ENCODE measurements around the gene RHOT2.
A peak's percentile ranks its signal among the peaks of the same experiment; 100 is the strongest.

Gene RHOT2

GRCh38 chr16:647173-647902, 20.6 kb upstream of the RHOT2 start:
- ATAC-seq (replicated peaks) (no peak), DNase-seq (no peak)
- Mint-ChIP-seq H3K36me3 (ENCODE audit: insufficient read depth) (peaks cover 9% of the 10 kb centered on the region), H3K4me3 (no peak overlapping the region), H3K9me3 (no peaks in the 10 kb centered on the region), H3K27me3 (no peaks in the 10 kb centered on the region), H3K4me1 (ENCODE audit: low read depth in 2 of 2) (peaks cover 0 to 5% of the 10 kb centered on the region in 2 donors), H3K27ac (peak overlapping the region in 1 of 2 donors; percentile 20)

- H3K4me1 Mint-ChIP-seq (ENCODE audit: low read depth in 2 of 2): peaks cover 0 to 3% of the 10 kb centered on the region in 2 donors
- H3K36me3 Mint-ChIP-seq (ENCODE audit: insufficient read depth): peaks cover 9% of the 10 kb centered on the region
- no peaks in the 10 kb centered on the region for H3K9me3 Mint-ChIP-seq
- DNase-seq (no peak), ATAC-seq (replicated peaks) (no peak)
- H3K27me3 Mint-ChIP-seq: no peaks in the 10 kb centered on the region
- H3K27ac Mint-ChIP-seq: peak overlapping the region; percentile 41 to 80
- H3K4me3 Mint-ChIP-seq: peak overlapping the region; percentile 63 to 74
Measured at GRCh38 chr16:648071-648780, 19.7 kb upstream of the RHOT2 start.

DNA sequence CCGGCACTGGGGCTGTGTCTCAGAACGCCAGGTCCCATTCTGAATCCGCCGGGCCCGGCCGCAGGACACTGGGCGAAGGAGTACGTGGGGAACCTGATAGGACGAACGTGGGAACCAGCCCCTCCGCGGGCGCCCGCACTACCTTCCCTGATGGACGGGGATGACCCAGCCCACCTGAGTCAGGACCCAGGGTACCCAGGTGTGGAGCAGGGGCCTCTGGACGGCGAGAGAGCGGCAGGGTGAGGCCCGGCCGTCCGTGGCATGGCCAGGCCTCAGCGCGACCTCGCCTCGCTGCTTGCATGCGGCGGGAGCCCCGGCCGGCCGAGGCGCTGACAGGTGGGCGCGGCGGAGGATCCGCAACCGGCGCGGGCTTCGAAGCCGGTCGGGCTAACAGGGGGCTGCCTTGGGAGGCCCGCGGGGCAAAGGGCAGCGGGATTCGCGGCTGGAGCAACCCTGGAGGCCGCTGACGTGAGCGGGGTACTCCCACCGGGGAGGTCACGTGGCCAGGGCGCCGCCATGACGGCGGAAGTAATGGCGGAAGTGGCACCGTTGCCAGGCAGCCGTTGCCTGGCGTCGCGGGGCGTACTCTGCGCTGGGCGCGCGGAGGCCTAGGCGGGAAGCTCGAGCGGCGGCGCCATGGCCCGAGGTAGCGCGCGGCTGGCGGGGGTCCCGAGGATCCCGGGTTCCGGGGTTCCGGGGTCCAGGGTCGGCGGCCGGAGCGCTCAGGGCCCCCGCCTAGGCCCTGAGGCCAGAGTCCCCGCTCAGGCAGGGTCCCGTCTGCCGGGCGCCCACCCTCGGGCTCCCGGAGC, 18.9 kb upstream of the RHOT2 start, which contains the start of gene WDR90:
Gene WDR90, plus strand, starts transcription at position 585 of the 809 bp plus-strand sequence. Its CDS starts 52 bp downstream, at position 637.
- ATAC-seq (replicated peaks) (peak; percentile 98), DNase-seq (peak; percentile 88 to 90 (median 90))
- H3K9me3 Mint-ChIP-seq: no peaks in the 10 kb centered on the region
- H3K36me3 Mint-ChIP-seq (ENCODE audit: insufficient read depth): peaks cover 6% of the 10 kb centered on the region
- no peaks in the 10 kb centered on the region for H3K27me3 Mint-ChIP-seq
- H3K4me1 Mint-ChIP-seq (ENCODE audit: low read depth in 2 of 2): peaks cover 0 to 2% of the 10 kb centered on the region in 2 donors
- H3K4me3 Mint-ChIP-seq: peak within 1 kb of the TSS; percentile 63 to 74
- peak within 1 kb of the TSS; percentile 41 to 80 for H3K27ac Mint-ChIP-seq

DNA sequence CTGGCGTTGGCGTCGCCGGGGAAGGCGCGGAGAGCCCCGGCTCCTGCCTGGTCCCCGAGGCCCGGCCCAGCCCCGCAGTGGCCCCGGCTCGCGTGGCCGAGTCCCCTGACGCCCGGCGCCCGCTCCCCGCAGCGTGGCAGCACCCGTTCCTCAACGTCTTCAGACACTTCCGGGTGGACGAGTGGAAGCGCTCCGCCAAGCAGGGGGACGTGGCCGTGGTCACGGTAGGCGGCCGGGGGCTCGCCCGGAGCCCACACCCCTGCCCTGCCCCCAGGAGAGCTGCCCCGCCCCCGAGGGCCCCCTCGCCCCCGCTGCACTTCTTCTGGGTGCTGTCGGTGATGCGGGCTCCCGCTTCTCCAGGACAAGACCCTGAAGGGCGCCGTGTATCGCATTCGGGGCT, 18.3 kb upstream of the RHOT2 start:
- DNase-seq (no peak), ATAC-seq (replicated peaks) (peak; percentile 9)
- no peaks in the 10 kb centered on the region for H3K4me1 Mint-ChIP-seq (ENCODE audit: low read depth in 2 of 2)
- H3K9me3 Mint-ChIP-seq: no peaks in the 10 kb centered on the region
- no peak overlapping the region for H3K27ac Mint-ChIP-seq
- peak overlapping the region; percentile 60 to 70 for H3K4me3 Mint-ChIP-seq
- no peaks in the 10 kb centered on the region for H3K27me3 Mint-ChIP-seq
- peaks cover 6% of the 10 kb centered on the region for H3K36me3 Mint-ChIP-seq (ENCODE audit: insufficient read depth)

GRCh38 chr16:651844-652243, 16.1 kb upstream of the RHOT2 start:
- H3K4me3 Mint-ChIP-seq: peak overlapping the region; percentile 21 to 33

DNA sequence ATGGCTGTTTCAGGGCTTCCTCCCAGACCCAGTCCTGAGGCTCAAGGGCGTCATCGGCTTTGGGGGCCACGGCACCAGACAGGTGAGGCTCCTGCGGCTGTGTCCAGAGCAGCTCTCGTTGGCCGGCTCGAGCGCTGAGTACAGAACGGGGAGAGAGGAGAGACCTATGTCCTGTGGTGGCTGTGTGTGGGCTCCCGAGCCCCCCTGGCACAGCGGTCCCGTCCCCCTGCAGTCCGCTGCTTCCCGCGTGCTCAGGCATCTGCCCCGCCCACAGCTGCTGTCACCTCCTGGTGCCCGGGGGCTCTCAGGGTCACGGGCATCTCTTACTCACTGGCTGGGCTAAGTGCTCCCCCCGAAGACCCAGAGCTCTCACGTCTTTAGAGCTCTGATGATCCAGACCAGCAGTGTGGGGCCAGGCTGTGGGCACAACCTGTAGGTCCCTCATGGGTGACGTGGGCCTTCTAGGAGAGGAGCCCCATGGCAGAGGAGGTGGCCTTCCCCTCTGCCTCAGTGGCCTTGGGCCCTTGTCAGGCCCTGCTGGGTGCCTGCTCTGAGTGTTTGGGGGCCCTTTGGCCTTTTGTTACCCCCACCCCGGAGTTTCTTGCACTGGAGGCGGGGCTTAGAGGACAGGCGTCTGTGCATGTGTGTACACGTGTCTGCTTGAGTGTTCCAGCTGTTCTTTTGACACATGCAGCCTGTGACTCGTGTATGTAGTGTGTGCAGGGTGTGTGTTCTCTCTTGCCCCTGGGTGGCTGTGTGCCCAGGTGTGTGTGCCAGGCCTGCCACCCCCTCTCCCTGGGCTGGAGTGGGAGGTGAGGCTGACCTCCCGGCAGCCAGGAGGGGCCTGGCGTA, 15.3 kb upstream of the RHOT2 start:
- ATAC-seq (replicated peaks) (no peak), DNase-seq (no peak)
- no peak overlapping the region for H3K4me3 Mint-ChIP-seq
- H3K27ac Mint-ChIP-seq: no peak overlapping the region
- no peaks in the 10 kb centered on the region for H3K9me3 Mint-ChIP-seq
- H3K27me3 Mint-ChIP-seq: no peaks in the 10 kb centered on the region
- H3K4me1 Mint-ChIP-seq (ENCODE audit: low read depth in 2 of 2): no peaks in the 10 kb centered on the region
- peaks cover 6% of the 10 kb centered on the region for H3K36me3 Mint-ChIP-seq (ENCODE audit: insufficient read depth)

More at GRCh38 chr16:651844-652243, 16.1 kb upstream of the RHOT2 start:
- no peaks in the 10 kb centered on the region for H3K27me3 Mint-ChIP-seq
- H3K36me3 Mint-ChIP-seq (ENCODE audit: insufficient read depth): peaks cover 6% of the 10 kb centered on the region
- H3K27ac Mint-ChIP-seq: no peak overlapping the region
- H3K4me1 Mint-ChIP-seq (ENCODE audit: low read depth in 2 of 2): no peaks in the 10 kb centered on the region
- H3K9me3 Mint-ChIP-seq: no peaks in the 10 kb centered on the region
- ATAC-seq (replicated peaks) (no peak), DNase-seq (no peak)

GRCh38 chr16:654034-654433, 13.9 kb upstream of the RHOT2 start:
- H3K9me3 Mint-ChIP-seq: no peaks in the 10 kb centered on the region

GRCh38 chr16:657487-657886, 10.4 kb upstream of the RHOT2 start:
- DNase-seq (no peak), ATAC-seq (replicated peaks) (no peak)
- no peaks in the 10 kb centered on the region for H3K9me3 Mint-ChIP-seq
- no peaks in the 10 kb centered on the region for H3K27me3 Mint-ChIP-seq
- no peaks in the 10 kb centered on the region for H3K36me3 Mint-ChIP-seq (ENCODE audit: insufficient read depth)
- H3K4me3 Mint-ChIP-seq: no peak overlapping the region
- no peak overlapping the region for H3K27ac Mint-ChIP-seq
- peaks cover 0 to 3% of the 10 kb centered on the region in 2 donors for H3K4me1 Mint-ChIP-seq (ENCODE audit: low read depth in 2 of 2)

More at GRCh38 chr16:654034-654433, 13.9 kb upstream of the RHOT2 start:
- Mint-ChIP-seq H3K4me3 (no peak overlapping the region), H3K4me1 (ENCODE audit: low read depth in 2 of 2) (no peaks in the 10 kb centered on the region), H3K27ac (no peak overlapping the region), H3K36me3 (ENCODE audit: insufficient read depth) (peaks cover 6% of the 10 kb centered on the region), H3K27me3 (no peaks in the 10 kb centered on the region)
- ATAC-seq (replicated peaks): no peak
- no peak for DNase-seq

GRCh38 chr16:658679-659571, 9.0 kb upstream of the RHOT2 start:
- Mint-ChIP-seq H3K27ac (no peak overlapping the region), H3K4me3 (no peak overlapping the region), H3K4me1 (ENCODE audit: low read depth in 2 of 2) (peaks cover 0 to 3% of the 10 kb centered on the region in 2 donors), H3K27me3 (no peaks in the 10 kb centered on the region), H3K36me3 (ENCODE audit: insufficient read depth) (no peaks in the 10 kb centered on the region), H3K9me3 (no peaks in the 10 kb centered on the region)
- DNase-seq (no peak), ATAC-seq (replicated peaks) (no peak)

DNA sequence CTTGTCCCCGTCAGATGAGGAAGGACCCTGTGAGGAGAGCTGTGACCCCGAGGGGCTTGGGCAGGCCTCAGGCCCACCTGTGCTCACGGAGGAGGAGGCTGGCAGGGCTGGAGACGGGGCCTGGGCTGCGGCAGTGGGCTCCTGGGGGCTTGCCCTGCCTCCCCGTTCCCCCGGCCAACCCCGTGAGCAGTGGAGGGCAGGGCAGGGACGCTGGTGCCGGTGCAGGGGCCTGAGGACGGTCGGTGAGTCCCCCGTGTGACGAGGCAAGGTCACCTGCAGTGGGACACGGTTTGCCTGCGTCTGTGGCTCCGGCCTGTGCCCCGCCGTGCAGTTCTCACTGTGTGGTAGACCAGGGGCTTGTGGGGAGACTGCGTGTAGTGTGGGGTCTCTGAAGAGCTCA, 8.3 kb upstream of the RHOT2 start:
- Mint-ChIP-seq H3K27me3 (no peaks in the 10 kb centered on the region), H3K4me3 (no peak overlapping the region)

GRCh38 chr16:660132-660458, 7.8 kb upstream of the RHOT2 start:
- no peaks in the 10 kb centered on the region for H3K9me3 Mint-ChIP-seq
- peaks cover 0 to 3% of the 10 kb centered on the region in 2 donors for H3K4me1 Mint-ChIP-seq (ENCODE audit: low read depth in 2 of 2)
- no peaks in the 10 kb centered on the region for H3K27me3 Mint-ChIP-seq
- no peak overlapping the region for H3K27ac Mint-ChIP-seq
- DNase-seq (no peak), ATAC-seq (replicated peaks) (no peak)
- H3K4me3 Mint-ChIP-seq: no peak overlapping the region
- H3K36me3 Mint-ChIP-seq (ENCODE audit: insufficient read depth): no peaks in the 10 kb centered on the region

More for the DNA sequence above, 8.3 kb upstream of the RHOT2 start:
- ATAC-seq (replicated peaks) (no peak), DNase-seq (no peak)
- Mint-ChIP-seq H3K4me1 (ENCODE audit: low read depth in 2 of 2) (peaks cover 0 to 3% of the 10 kb centered on the region in 2 donors), H3K9me3 (no peaks in the 10 kb centered on the region), H3K36me3 (ENCODE audit: insufficient read depth) (no peaks in the 10 kb centered on the region), H3K27ac (no peak overlapping the region)

Data from effector memory CD8-positive, alpha-beta T cell (primary cell).